ENCODE results near the gene SERPINB2. TPM values are rescaled to one million over a fixed set of nuclear protein-coding genes. Genes with fewer than 3 reads are reported as not detected.

The SERPINB2 gene
- polyA plus RNA-seq (2011; rRNA removed), result 5.3 and 6.9 TPM in 2 replicates
- 3.1 and 3.4 TPM in 2 replicates for polyA minus RNA-seq (2011; rRNA and poly(A)+ RNA removed)

GRCh38 chr18:63887424-63887823, at the start of gene SERPINB2:
SERPINB2 (plus strand) TSS chr18:63887705; CDS start chr18:63891445, 3,740 bp downstream.
- TF ChIP-seq CTCF (IDR thresholded peaks at IDR 0.05; ENCODE audit: low read depth, low read length), result no peak
- no peaks in the 10 kb centered on the region for H3K9me3 ChIP-seq (ENCODE audit: control insufficient read depth, insufficient read depth, low read length)
- CTCF ChIA-PET, result interaction anchor here (1.4 kb wide), 1 partner anchor 13 kb away, joined by 3 read pairs; no protein-coding TSS in a partner anchor
- POLR2A ChIA-PET, result interaction anchor here (0.6 kb wide), 1 partner anchor 29 kb away, joined by 4 read pairs; no protein-coding TSS in a partner anchor
- DNase-seq (ENCODE audit: low read depth, low spot score), result no peak
- no peaks in the 10 kb centered on the region for H3K27me3 ChIP-seq (ENCODE audit: control insufficient read depth, insufficient read depth, low read length)
- H3K4me3 ChIP-seq (ENCODE audit: low read depth, low read length), result no peak within 1 kb of the TSS
- no peak within 1 kb of the TSS for H3K27ac ChIP-seq (ENCODE audit: low read depth, low read length)

- DNase-seq (ENCODE audit: low read depth, low spot score), result no peak
- H3K9me3 ChIP-seq (ENCODE audit: control insufficient read depth, insufficient read depth, low read length), result no peaks in the 10 kb centered on the region
- H3K27me3 ChIP-seq (ENCODE audit: control insufficient read depth, insufficient read depth, low read length), result no peaks in the 10 kb centered on the region
- CTCF ChIA-PET, result interaction anchor here (0.5 to 9.4 kb wide), 28 partner anchors 11 to 1265 kb away, joined by 3 to 272 read pairs (median 4); no protein-coding TSS in a partner anchor
- no peak overlapping the region for H3K4me3 ChIP-seq (ENCODE audit: low read depth, low read length)
- H3K27ac ChIP-seq (ENCODE audit: low read depth, low read length), result no peak overlapping the region
- TF ChIP-seq CTCF (IDR thresholded peaks at IDR 0.05; ENCODE audit: low read depth, low read length), result no peak
- POLR2A ChIA-PET, result interaction anchor here (2.3 kb wide), 1 partner anchor 324 kb away, joined by 6 read pairs; no protein-coding TSS in a partner anchor
Observed at GRCh38 chr18:63843008-63843407, 44.5 kb upstream of the SERPINB2 start.

- TF ChIP-seq CTCF (IDR thresholded peaks at IDR 0.05; ENCODE audit: low read depth, low read length), result peak; percentile 62
- CTCF ChIA-PET, result interaction anchor here (0.7 to 9.4 kb wide), 14 partner anchors 21 to 402 kb away, joined by 3 to 272 read pairs (median 6); no protein-coding TSS in a partner anchor
- POLR2A ChIA-PET, result interaction anchor here (0.6 to 2.3 kb wide), 2 partner anchors 68 to 326 kb away, joined by 5 to 6 read pairs; no protein-coding TSS in a partner anchor
- Histone ChIP-seq H3K27me3 (ENCODE audit: control insufficient read depth, insufficient read depth, low read length) (no peaks in the 10 kb centered on the region), H3K27ac (ENCODE audit: low read depth, low read length) (no peak overlapping the region), H3K4me3 (ENCODE audit: low read depth, low read length) (no peak overlapping the region), H3K9me3 (ENCODE audit: control insufficient read depth, insufficient read depth, low read length) (no peaks in the 10 kb centered on the region)
- DNase-seq (ENCODE audit: low read depth, low spot score), result no peak
Observed at GRCh38 chr18:63844254-63844653, 43.3 kb upstream of the SERPINB2 start.

- DNase-seq (ENCODE audit: low read depth, low spot score), result peak; percentile 37
- POLR2A ChIA-PET, result no interaction called here
- Histone ChIP-seq H3K9me3 (ENCODE audit: control insufficient read depth, insufficient read depth, low read length) (no peaks in the 10 kb centered on the region), H3K27me3 (ENCODE audit: control insufficient read depth, insufficient read depth, low read length) (no peaks in the 10 kb centered on the region), H3K4me3 (ENCODE audit: low read depth, low read length) (no peak overlapping the region), H3K27ac (ENCODE audit: low read depth, low read length) (no peak overlapping the region)
- peak; percentile 74 for TF ChIP-seq CTCF (IDR thresholded peaks at IDR 0.05; ENCODE audit: low read depth, low read length)
- CTCF ChIA-PET, result interaction anchor here (0.5 to 9.4 kb wide), 21 partner anchors 9 to 374 kb away, joined by 3 to 272 read pairs (median 5); no protein-coding TSS in a partner anchor
Observed at GRCh38 chr18:63848159-63848558, 39.3 kb upstream of the SERPINB2 start.

- DNase-seq (ENCODE audit: low read depth, low spot score), result no peak
- ChIA-PET POLR2A (no interaction called here), CTCF (interaction anchor here (9.4 kb wide), 1 partner anchor 333 kb away, joined by 272 read pairs; no protein-coding TSS in a partner anchor)
Observed at GRCh38 chr18:63850020-63850419, 37.5 kb upstream of the SERPINB2 start.

More at GRCh38 chr18:63850020-63850419, 37.5 kb upstream of the SERPINB2 start:
- H3K9me3 ChIP-seq (ENCODE audit: control insufficient read depth, insufficient read depth, low read length), result no peaks in the 10 kb centered on the region
- peak; percentile 73 for TF ChIP-seq CTCF (IDR thresholded peaks at IDR 0.05; ENCODE audit: low read depth, low read length)
- no peak overlapping the region for H3K27ac ChIP-seq (ENCODE audit: low read depth, low read length)
- no peaks in the 10 kb centered on the region for H3K27me3 ChIP-seq (ENCODE audit: control insufficient read depth, insufficient read depth, low read length)
- no peak overlapping the region for H3K4me3 ChIP-seq (ENCODE audit: low read depth, low read length)

All from AG04450 (cell line).